Eye (tissue), 1 donor: ENCODE data around the gene UBA1.

Source experiments
- DNase-seq: peaks from one replicate; pipeline ENCODE4 v3.0.0-alpha.2; 2015

Gene UBA1

GRCh38 chrX:47170861-47171692 is 22.6 kb upstream of the UBA1 start:
- DNase-seq: no peak

GRCh38 chrX:47171996-47172395 is 21.6 kb upstream of the UBA1 start:
- DNase-seq: no peak

GRCh38 chrX:47172549-47172948 is 21.1 kb upstream of the UBA1 start:
- DNase-seq: no peak

- no peak for DNase-seq
Observed at GRCh38 chrX:47172971-47173792, 20.4 kb upstream of the UBA1 start.

GRCh38 chrX:47174376-47174775 is 19.3 kb upstream of the UBA1 start:
- DNase-seq: no peak

DNA sequence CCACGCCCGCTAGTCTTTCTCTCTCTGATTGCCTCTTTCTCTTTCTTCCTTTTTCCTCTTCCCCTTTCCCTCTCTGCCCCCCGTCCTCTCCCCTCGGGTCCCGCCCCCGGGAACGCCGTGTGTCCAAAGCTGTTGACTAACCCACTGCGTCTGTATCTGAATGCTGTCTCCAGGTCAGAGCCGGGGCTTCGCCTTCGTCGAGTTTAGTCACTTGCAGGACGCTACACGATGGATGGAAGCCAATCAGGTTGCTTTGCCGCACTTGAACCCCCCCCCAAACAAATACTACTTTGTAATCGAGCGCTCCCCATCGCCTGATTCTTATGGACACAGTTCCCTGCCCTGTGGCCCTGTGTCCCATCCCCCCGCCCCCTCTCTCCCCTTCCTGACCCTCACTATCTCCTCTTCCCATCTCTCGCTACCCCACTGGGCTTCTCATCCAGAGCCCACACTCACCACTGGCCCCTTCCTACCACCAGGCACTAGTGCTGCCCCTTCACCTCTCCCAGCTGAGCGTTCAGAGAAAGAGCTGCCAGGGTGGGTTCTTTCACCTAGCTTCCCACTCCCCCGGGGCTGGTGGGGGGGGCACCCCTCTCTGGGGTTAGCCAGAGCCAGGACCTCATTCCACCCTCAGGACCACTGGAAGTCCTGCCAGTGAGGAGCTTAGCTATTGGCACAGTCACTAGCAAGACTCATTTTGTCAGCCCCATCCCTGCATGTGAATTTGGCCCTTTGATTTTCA is 18.6 kb upstream of the UBA1 start:
- no peak for DNase-seq

GRCh38 chrX:47175588-47175980 is 18.0 kb upstream of the UBA1 start:
- DNase-seq: no peak

GRCh38 chrX:47176101-47176740 is 17.4 kb upstream of the UBA1 start:
- no peak for DNase-seq

DNA sequence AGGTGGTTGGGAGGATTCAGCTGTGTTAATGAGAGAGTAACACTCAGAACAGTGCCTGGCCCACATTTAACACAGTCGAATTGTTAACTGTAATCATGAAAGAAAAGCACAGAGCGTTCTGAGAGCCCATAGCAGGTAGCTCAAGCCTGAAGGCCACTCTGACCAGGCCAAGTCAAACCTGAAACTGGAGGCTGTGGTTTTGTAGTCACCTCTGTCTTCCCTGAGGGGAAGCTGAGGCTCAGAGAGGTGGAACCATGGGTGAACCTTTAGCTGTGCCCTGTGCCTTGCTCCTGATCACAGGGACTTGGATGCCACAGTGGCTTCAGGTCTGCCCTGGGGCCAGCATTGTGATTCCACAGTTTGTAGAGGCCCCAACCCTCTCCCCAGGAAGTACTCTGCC is 16.6 kb upstream of the UBA1 start:
- no peak for DNase-seq

DNA sequence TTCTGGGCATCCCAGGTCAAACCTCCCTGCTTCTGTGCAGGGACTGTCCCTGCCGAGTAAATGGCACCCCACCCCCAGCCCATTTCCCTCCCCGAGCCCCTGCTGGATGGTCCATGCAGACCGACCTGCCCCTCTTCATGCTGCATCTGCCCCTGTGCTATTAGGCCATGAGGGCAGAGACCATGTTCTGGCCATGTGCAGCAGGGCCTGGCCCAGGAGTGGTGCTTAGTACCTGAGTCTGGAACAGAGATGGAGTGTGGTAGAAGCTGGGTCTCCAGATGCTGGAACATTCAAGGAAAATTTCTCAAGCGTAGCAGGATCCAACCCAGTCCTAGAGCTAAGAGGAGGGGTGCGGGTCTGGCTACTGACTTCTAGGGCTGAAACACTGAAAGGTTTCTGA is 15.3 kb upstream of the UBA1 start:
- DNase-seq: no peak

DNA sequence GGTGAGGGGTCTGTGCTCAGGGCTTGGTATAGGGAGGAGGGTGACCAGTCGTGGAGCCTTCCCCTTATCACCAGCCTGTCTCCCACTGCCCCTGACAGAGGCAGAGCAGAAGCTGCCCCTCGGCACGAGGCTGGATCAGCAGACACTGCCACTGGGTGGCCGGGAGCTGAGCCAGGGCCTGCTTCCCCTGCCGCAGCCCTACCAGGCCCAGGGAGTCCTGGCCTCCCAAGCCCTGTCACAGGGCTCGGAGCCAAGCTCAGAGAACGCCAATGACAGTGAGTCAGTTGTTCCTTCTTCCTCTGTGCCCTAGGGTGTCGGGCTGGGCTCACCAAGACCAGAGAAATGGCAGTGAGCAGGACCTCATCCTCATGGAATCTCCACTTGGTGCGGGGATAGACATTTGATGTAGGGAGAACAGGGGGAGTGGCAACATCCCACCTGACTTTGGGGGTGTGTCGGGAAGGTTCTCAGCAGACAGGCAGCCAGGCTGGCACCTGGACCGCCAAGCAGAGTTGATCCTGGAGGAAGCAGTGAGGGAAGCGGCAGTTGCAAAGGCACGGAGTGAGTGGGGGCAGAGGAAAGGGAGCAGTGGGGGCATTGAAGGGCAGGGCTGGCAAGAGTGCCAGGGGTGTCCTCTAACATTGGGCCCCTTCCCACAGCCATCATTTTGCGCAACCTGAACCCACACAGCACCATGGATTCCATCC is 14.3 kb upstream of the UBA1 start:
- no peak for DNase-seq

GRCh38 chrX:47179928-47180255 is 13.7 kb upstream of the UBA1 start:
- no peak for DNase-seq

- no peak for DNase-seq
Observed at GRCh38 chrX:47180346-47180745, 13.3 kb upstream of the UBA1 start.

DNA sequence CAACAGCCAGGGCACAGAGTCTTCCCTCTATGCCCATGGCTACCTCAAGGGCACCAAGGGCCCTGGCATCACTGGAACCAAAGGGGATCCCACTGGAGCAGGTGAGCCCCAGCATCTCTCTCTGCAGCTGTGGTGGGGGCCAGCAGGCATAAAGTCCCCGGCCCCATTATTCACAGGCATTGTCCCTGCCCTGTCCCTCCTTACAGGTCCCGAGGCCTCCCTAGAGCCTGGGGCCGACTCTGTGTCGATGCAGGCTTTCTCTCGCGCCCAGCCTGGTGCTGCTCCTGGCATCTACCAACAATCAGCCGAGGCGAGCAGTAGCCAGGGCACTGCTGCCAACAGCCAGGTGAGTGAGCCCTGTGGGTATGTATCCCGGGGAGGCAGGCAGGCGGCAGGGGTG is 12.3 kb upstream of the UBA1 start:
- DNase-seq: no peak

GRCh38 chrX:47182106-47182700 is 11.4 kb upstream of the UBA1 start:
- no peak for DNase-seq

- no peak for DNase-seq
Observed at GRCh38 chrX:47184486-47184885, 9.1 kb upstream of the UBA1 start.

GRCh38 chrX:47185241-47185640 is 8.4 kb upstream of the UBA1 start:
- no peak for DNase-seq

- DNase-seq: no peak
Observed at GRCh38 chrX:47186096-47186740, 7.4 kb upstream of the UBA1 start.

GRCh38 chrX:47187106-47187677 is 6.4 kb upstream of the UBA1 start:
- DNase-seq: no peak

DNA sequence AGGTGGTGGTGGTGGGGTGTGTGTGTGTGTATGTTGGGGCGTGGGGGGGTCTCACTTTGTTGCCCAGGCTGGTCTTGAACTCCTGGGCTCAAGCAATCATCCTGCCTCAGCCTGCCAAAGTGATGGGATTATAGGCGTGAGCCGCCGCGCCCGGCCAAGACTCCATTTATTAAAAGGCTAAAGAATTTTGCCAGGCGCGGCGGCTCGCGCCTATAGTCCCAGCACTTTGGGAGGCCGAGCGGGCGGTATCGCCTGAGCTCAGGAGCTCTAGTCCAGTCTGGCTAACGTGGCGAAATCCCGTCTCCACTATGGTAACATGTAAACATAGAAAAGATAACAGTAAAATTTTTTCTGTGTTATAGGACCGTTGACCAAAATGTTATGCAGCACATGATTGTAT is 3.7 kb upstream of the UBA1 start:
- no peak for DNase-seq
